Tibial nerve (tissue), 3 donors: ENCODE results near the gene MLEC.

Source experiments
- POLR2A ChIP-seq, 2 donors: fragments of 450-650 bp; IDR thresholded peaks; one replicate each; pipeline ENCODE4 v1.6.1; 2017; ENCODE audit warnings: antibody characterized with exemption in 2 of 2, mild to moderate bottlenecking in 2 of 2, moderate library complexity in 2 of 2
- TF ChIP-seq, protein P1 (sequence below), 5 experiments: fragments of 200-600 bp in 3 of 5; fragments of 450-650 bp in 2 of 5; sonication (generic) in 3 of 5; IDR thresholded peaks; one replicate each; pipeline ENCODE4 v1.5.1; 2016 to 2019; ENCODE audit warnings: antibody characterized with exemption in 5 of 5, mild to moderate bottlenecking in 3 of 5, moderate library complexity in 2 of 5

DNA sequence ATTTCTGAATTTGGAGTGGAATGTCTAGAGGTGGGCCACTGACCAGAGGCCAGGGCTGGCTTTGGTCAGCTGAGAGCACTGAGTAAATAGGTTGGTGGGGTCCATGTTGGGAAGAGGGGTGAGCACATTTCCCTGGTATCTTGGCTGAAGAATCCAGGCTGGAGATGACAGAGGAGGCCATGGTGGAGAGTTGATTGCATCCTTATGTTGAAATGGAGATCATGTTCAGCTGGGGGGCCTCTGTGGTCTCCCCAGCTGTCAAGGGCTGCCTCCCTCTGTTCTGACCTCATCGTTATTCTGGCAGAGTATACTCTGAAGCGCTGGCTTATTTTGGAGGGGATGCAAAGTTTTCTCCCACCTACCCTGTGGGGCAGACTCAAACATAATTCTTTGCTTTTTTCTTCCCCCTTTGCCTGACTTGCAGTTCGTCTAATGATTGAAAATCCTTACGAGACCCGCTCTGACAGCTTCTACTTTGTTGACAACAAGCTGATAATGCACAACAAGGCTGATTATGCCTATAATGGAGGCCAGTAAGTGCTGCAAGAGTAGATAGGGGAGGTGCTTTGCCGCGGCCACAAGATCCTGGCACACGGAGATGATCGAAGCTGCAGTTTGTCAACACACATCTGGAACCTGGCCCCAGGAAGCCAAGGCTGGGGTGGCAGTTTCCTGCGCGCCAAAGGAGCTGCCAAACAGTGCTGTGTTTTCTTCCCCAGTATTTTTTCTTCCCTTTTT, 32.7 kb downstream of the MLEC start:
- TF ChIP-seq, protein P1, sequence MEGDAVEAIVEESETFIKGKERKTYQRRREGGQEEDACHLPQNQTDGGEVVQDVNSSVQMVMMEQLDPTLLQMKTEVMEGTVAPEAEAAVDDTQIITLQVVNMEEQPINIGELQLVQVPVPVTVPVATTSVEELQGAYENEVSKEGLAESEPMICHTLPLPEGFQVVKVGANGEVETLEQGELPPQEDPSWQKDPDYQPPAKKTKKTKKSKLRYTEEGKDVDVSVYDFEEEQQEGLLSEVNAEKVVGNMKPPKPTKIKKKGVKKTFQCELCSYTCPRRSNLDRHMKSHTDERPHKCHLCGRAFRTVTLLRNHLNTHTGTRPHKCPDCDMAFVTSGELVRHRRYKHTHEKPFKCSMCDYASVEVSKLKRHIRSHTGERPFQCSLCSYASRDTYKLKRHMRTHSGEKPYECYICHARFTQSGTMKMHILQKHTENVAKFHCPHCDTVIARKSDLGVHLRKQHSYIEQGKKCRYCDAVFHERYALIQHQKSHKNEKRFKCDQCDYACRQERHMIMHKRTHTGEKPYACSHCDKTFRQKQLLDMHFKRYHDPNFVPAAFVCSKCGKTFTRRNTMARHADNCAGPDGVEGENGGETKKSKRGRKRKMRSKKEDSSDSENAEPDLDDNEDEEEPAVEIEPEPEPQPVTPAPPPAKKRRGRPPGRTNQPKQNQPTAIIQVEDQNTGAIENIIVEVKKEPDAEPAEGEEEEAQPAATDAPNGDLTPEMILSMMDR (IDR thresholded peaks at IDR 0.05) = no peak
- TF ChIP-seq POLR2A (IDR thresholded peaks at IDR 0.05) = no peak
